HCT116 (cell line): Measurements from ENCODE around the gene PIP5K1A. TPM values are rescaled to one million over a fixed set of nuclear protein-coding genes. Genes with fewer than 3 reads are reported as not detected.

Experiments
- ATAC-seq: fragments of 200-7000 bp; cut with Tn5 transposase; 2 replicates; pipeline ENCODE4 v1.9.1; 2020; ENCODE audit warnings: mild to moderate bottlenecking, moderate library complexity
- BruUV-seq: library from RNA; stranded (reverse); fragments of 400-500 nt; replicated peaks from 2 replicates; lab custom pipeline; 2021; lab: Mats Ljungman, UMichigan
- CTCF ChIA-PET: fragments of 300-600 bp; sonication (Branson Sonifier 250); formaldehyde crosslinking; loops from one replicate; lab custom pipeline; 2021; ENCODE audit warnings: antibody characterized with exemption; lab: Charles Lee
- POLR2A ChIA-PET: fragments of 300-600, 350-600 bp; sonication (Branson Sonifier 250); formaldehyde crosslinking; loops from one replicate; lab custom pipeline; 2021; ENCODE audit warnings: antibody characterized with exemption; lab: Charles Lee
- RAD21 ChIA-PET, 2 experiments: fragments of 300-600 bp; sonication (Branson Sonifier 250); formaldehyde crosslinking; loops; one replicate each; lab custom pipeline; 2023; ENCODE audit warnings: low total read pairs in 2 of 2; ENCODE audit not compliant: uncharacterized antibody in 2 of 2, unreplicated experiment in 2 of 2, low non-redundant PET in 1 of 2; lab: Charles Lee
- DNase-seq: peaks from one replicate; pipeline ENCODE4 v3.0.0-alpha.2; 2010; ENCODE audit warnings: low read depth, low spot score
- H2AFZ ChIP-seq: fragments of 200-600 bp; shearing (Covaris generic), sonication (generic); 2 replicates; pipeline ENCODE4 v1.6.1; 2017; ENCODE audit warnings: low read depth, mixed run types, mixed read lengths, antibody characterized with exemption, low read length; ENCODE audit not compliant: poor library complexity, severe bottlenecking
- H3K27ac ChIP-seq: 2 replicates; pipeline ENCODE4 v1.5.1; 2012; ENCODE audit warnings: low read depth, low read length
- H3K27me3 ChIP-seq: fragments of 200-600 bp; sonication (generic); 2 replicates; pipeline ENCODE4 v1.6.1; 2016; ENCODE audit warnings: mixed run types, low read length, mixed read lengths; ENCODE audit not compliant: insufficient read depth
- H3K36me3 ChIP-seq, 2 experiments: fragments of 200-500 bp in 1 of 2; fragments of 200-600 bp in 1 of 2; sonication (Bioruptor generic) in 1 of 2; sonication (generic) in 1 of 2; 2 replicates each; pipeline versions ENCODE4 v1.5.1 to v1.6.1; 2014 to 2016; ENCODE audit warnings: low read length in 2 of 2, inconsistent platforms in 1 of 2, mixed read lengths in 1 of 2, mixed run types in 1 of 2; ENCODE audit not compliant: insufficient read depth in 2 of 2, control insufficient read depth in 1 of 2
- H3K4me1 ChIP-seq, 2 experiments: fragments of 200-600 bp in 1 of 2; sonication (generic) in 1 of 2; 2 replicates each; pipeline versions ENCODE4 v1.5.1 to v1.6.1; 2012 to 2017; ENCODE audit warnings: low read length in 2 of 2, inconsistent platforms in 1 of 2, mild to moderate bottlenecking in 1 of 2, mixed read lengths in 1 of 2, mixed run types in 1 of 2, moderate library complexity in 1 of 2; ENCODE audit not compliant: insufficient read depth in 2 of 2, control insufficient read depth in 1 of 2
- H3K4me2 ChIP-seq: fragments of 200-600 bp; sonication (generic); 2 replicates; pipeline ENCODE4 v1.6.1; 2017; ENCODE audit warnings: mixed run types, low read length, mixed read lengths
- H3K4me3 ChIP-seq, 2 experiments: fragments of 200-600 bp in 1 of 2; sonication (generic) in 1 of 2; replicated peaks in 1 of 2; 2 replicates each; pipeline ENCODE4 v1.5.1; 2011 to 2016; ENCODE audit warnings: low read length in 2 of 2, control low read depth in 1 of 2, low read depth in 1 of 2, mild to moderate bottlenecking in 1 of 2, mixed read lengths in 1 of 2, mixed run types in 1 of 2
- H3K79me2 ChIP-seq: fragments of 200-600 bp; sonication (generic); 2 replicates; pipeline ENCODE4 v1.6.1; 2017; ENCODE audit warnings: mild to moderate bottlenecking, mixed run types, low read length, moderate library complexity, mixed read lengths; ENCODE audit not compliant: insufficient read depth
- H3K9ac ChIP-seq: fragments of 200-600 bp; sonication (generic); 2 replicates; pipeline ENCODE4 v1.6.1; 2016; ENCODE audit warnings: low read length, mixed read lengths
- H3K9me2 ChIP-seq: fragments of 200-600 bp; sonication (generic), shearing (Covaris generic); 2 replicates; pipeline ENCODE4 v1.6.1; 2017; ENCODE audit warnings: mixed run types, mild to moderate bottlenecking, moderate library complexity; ENCODE audit not compliant: insufficient read depth
- H3K9me3 ChIP-seq, 2 experiments: fragments of 200-500 bp in 1 of 2; fragments of 200-600 bp in 1 of 2; sonication (Bioruptor generic) in 1 of 2; sonication (generic) in 1 of 2; 2 replicates each; pipeline ENCODE4 v1.6.1; 2014 to 2017; ENCODE audit warnings: low read length in 2 of 2, mixed read lengths in 2 of 2, inconsistent platforms in 1 of 2, low read depth in 1 of 2, mild to moderate bottlenecking in 1 of 2, mixed run types in 1 of 2, moderate library complexity in 1 of 2; ENCODE audit not compliant: control insufficient read depth in 1 of 2, insufficient read depth in 1 of 2
- H4K20me1 ChIP-seq: fragments of 200-600 bp; sonication (generic), shearing (Covaris generic); 2 replicates; pipeline ENCODE4 v1.6.1; 2017; ENCODE audit warnings: mixed run types, mild to moderate bottlenecking, moderate library complexity; ENCODE audit not compliant: insufficient read depth
- ATF3 ChIP-seq: IDR thresholded peaks from 2 replicates; pipeline ENCODE4 v1.6.1; 2012
- CBX3 ChIP-seq: IDR thresholded peaks from 2 replicates; pipeline ENCODE4 v1.6.1; 2012; ENCODE audit warnings: low read depth
- CEBPB ChIP-seq: IDR thresholded peaks from 2 replicates; pipeline ENCODE4 v1.6.1; 2012; ENCODE audit warnings: low read depth
- EGR1 ChIP-seq: IDR thresholded peaks from 2 replicates; pipeline ENCODE4 v1.6.1; 2012; ENCODE audit warnings: low read depth
- ELF1 ChIP-seq: IDR thresholded peaks from 2 replicates; pipeline ENCODE4 v1.6.1; 2012; ENCODE audit warnings: low read depth, borderline replicate concordance
- EZH2 ChIP-seq: fragments of 200-600 bp; sonication (generic); IDR thresholded peaks from 2 replicates; pipeline ENCODE4 v1.6.1; 2017; ENCODE audit warnings: antibody characterized with exemption, mixed run types
- EZH2phosphoT487 ChIP-seq: fragments of 200-600 bp; IDR thresholded peaks from 2 replicates; pipeline ENCODE4 v1.6.1; 2018; ENCODE audit warnings: antibody characterized with exemption, borderline replicate concordance
- POLR2A ChIP-seq: IDR thresholded peaks from 2 replicates; pipeline ENCODE4 v1.7.0; 2011; ENCODE audit warnings: borderline replicate concordance; ENCODE audit not compliant: insufficient read depth, insufficient read length; ENCODE audit errors: extremely low read depth
- POLR2AphosphoS5 ChIP-seq: IDR thresholded peaks from 2 replicates; pipeline ENCODE4 v1.6.1; 2011; ENCODE audit warnings: mild to moderate bottlenecking, low read depth, low read length, moderate library complexity
- RAD21 ChIP-seq: IDR thresholded peaks from 2 replicates; pipeline ENCODE4 v1.6.1; 2012; ENCODE audit warnings: low read depth, mild to moderate bottlenecking
- SIN3A ChIP-seq: IDR thresholded peaks from 2 replicates; pipeline ENCODE4 v1.6.1; 2012; ENCODE audit warnings: low read depth
- SP1 ChIP-seq: IDR thresholded peaks from 2 replicates; pipeline ENCODE4 v1.6.1; 2012; ENCODE audit warnings: low read depth
- SRF ChIP-seq: IDR thresholded peaks from 2 replicates; pipeline ENCODE4 v1.6.1; 2012; ENCODE audit warnings: low read depth
- TCF7L2 ChIP-seq: IDR thresholded peaks from 2 replicates; pipeline ENCODE4 v1.7.0; 2011; ENCODE audit warnings: borderline replicate concordance, inconsistent platforms; ENCODE audit not compliant: insufficient read depth, insufficient read length; ENCODE audit errors: extremely low read depth
- ZBTB33 ChIP-seq: IDR thresholded peaks from 2 replicates; pipeline ENCODE4 v1.6.1; 2011; ENCODE audit warnings: mild to moderate bottlenecking, low read length, moderate library complexity; ENCODE audit not compliant: insufficient replicate concordance; ENCODE audit errors: extremely low read depth
- ZFX ChIP-seq: fragments of 450-650 bp; IDR thresholded peaks from 2 replicates; pipeline ENCODE4 v1.6.1; 2017
- ZNF274 ChIP-seq: fragments of 200-500 bp; sonication (Bioruptor generic); IDR thresholded peaks from 2 replicates; pipeline ENCODE4 v1.6.1; 2014; ENCODE audit warnings: mild to moderate bottlenecking, low read depth, low read length, inconsistent platforms
- intact Hi-C: fragments of 100-400 bp; cut with micrococcal nuclease; formaldehyde crosslinking; loops from 2 replicates; pipeline ENCODE4 v1.10.0; 2022
- total RNA-seq: library from RNA; stranded (reverse); gene quantifications from one replicate; pipeline ENCODE4 v1.2.1, GENCODE V29; 2021; ENCODE audit not compliant: unreplicated experiment

The PIP5K1A gene
- total RNA-seq, 1 experiment from 2014 or later: 75.4 TPM

- no peak for TF ChIP-seq ZNF274
- TF ChIP-seq TCF7L2: no peak
- TF ChIP-seq EZH2phosphoT487: no peak
- no peak for TF ChIP-seq SP1
- TF ChIP-seq CEBPB: no peak
- TF ChIP-seq ELF1: no peak
Observed at GRCh38 chr1:151158751-151159251, 39.6 kb upstream of the PIP5K1A start (continued).

- intact Hi-C loops: no loop called here
- CTCF ChIA-PET: interaction anchor here (5.8 kb wide), 1 partner anchor 59 kb away, joined by 63 read pairs; no protein-coding TSS in a partner anchor
- no TSS peak for BruUV-seq
Observed at GRCh38 chr1:151159373-151159772, 39.0 kb upstream of the PIP5K1A start.

More at GRCh38 chr1:151159373-151159772, 39.0 kb upstream of the PIP5K1A start:
- H3K36me3 ChIP-seq: peaks cover 0 to 9% of the 10 kb centered on the region in 2 experiments; a peak in 2 of 4 replicates
- no peak overlapping the region for H3K9ac ChIP-seq
- no peak overlapping the region for H3K27ac ChIP-seq
- peaks cover 2 to 6% of the 10 kb centered on the region in 2 experiments; a peak in 3 of 4 replicates for H3K4me1 ChIP-seq
- DNase-seq (no peak), ATAC-seq (no peak)
- H3K4me3 ChIP-seq: no peak overlapping the region
- H3K9me2 ChIP-seq: no peaks in the 10 kb centered on the region
- H3K9me3 ChIP-seq: no peaks in the 10 kb centered on the region
- H4K20me1 ChIP-seq: no peaks in the 10 kb centered on the region
- no peak overlapping the region for H3K4me2 ChIP-seq
- POLR2A ChIA-PET: no interaction called here
- H2AFZ ChIP-seq: no peak overlapping the region
- no peaks in the 10 kb centered on the region for H3K27me3 ChIP-seq
- H3K79me2 ChIP-seq: peaks cover under 1% of the 10 kb centered on the region; the same call in 1 of the 2 replicates
- RAD21 ChIA-PET: no interaction called here
- no peak for TF ChIP-seq POLR2A
- TF ChIP-seq SP1: no peak
- no peak for TF ChIP-seq EZH2phosphoT487
- TF ChIP-seq ATF3: no peak
- no peak for TF ChIP-seq CBX3
- no peak for TF ChIP-seq SRF
- TF ChIP-seq CEBPB: no peak
- no peak for TF ChIP-seq POLR2AphosphoS5
- TF ChIP-seq EZH2: no peak
- no peak for TF ChIP-seq ZFX
- no peak for TF ChIP-seq RAD21
- no peak for TF ChIP-seq SIN3A
- no peak for TF ChIP-seq ZBTB33
- no peak for TF ChIP-seq EGR1
